ENCODE results near the gene MAP3K5.
A peak's percentile ranks its signal among the peaks of the same experiment; 100 is the strongest.

MAP3K5 gene

GRCh38 chr6:136742125-136742524 is 50.2 kb downstream of the MAP3K5 start:
- no peak for DNase-seq

DNA sequence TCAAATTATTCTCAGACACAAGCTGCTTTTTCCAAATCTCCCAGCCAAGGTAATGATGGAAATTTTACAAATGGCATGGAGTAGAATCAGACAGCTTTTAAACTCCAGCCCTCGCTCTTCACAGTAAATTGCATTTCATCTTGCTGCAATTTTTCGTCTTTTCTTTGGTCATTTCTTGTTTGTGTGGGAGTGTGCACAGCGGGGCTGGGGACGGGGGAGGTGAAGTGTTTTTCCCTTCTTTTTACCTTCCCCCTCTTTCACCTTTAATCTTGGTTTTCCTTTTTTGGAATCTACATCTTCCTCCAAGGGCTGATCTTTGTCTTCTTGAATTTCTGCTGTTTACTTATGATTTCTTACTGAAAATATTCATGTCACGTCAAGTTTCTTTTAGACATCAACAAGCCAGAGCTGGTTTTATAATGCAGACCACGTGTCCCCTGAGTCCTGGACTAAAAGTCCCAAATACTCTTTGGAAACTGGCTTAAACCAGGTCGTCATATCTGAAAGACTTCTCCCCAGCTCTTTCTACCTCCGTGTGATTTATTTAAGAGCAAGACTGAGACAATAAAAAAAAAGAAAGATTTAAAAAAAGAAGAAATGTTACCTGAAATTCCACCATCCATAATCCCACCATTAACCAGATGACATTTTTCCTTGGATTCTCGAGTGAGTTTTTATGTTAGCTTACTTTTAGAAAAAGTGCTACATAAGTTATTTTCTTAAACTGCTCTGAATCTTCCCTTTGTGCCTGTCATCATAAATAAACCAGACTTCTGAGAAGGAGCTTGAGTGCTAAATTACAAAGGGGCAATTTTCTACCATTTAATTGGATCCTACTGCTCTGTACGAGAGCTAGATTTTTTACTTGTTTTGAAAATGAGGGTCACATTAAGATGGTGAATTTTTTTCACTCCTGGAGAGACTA is 52.0 kb downstream of the MAP3K5 start:
- peak in 1 of 3 experiments; percentile 37 for DNase-seq

DNA sequence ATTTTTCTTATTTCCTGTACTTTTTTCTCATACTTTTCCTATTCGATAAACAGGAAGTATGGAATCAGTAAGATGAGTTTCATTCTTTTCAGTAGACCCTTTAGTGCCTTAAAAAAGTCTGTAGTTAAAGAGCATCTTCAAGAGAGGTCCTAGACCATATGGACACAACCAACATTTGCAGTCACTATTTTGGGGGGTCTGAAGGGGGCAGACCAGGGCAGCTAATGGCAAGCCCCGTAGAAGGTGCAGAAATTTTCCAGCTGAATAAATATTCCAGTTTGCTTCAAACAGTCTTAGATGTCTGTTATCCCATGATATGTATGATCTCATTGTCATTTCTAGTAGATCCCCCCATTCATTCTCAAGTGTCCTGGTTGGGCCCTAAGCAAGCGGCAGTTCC is 52.8 kb downstream of the MAP3K5 start:
- DNase-seq = no peak

DNA sequence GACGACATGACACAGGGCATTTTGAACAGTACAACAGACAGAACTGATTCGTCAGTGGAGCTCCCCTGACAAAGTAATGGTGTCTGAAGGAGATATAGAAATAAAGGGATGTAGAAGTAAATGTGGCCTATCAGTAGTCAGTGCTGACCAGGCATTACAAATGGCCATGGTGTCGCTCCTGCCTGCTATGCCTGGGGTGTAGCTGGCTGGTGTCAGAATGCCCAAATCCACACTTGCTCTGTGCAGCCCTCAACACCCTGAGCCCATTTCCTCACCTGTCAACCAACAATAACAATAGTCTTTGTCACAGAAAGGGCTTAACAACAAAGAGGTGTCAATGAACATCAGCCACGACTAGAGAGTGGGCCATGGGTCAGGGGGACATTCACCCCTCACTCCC is 53.2 kb downstream of the MAP3K5 start:
- no peak for DNase-seq

GRCh38 chr6:136738692-136739057 is 53.6 kb downstream of the MAP3K5 start:
- DNase-seq = no peak

DNA sequence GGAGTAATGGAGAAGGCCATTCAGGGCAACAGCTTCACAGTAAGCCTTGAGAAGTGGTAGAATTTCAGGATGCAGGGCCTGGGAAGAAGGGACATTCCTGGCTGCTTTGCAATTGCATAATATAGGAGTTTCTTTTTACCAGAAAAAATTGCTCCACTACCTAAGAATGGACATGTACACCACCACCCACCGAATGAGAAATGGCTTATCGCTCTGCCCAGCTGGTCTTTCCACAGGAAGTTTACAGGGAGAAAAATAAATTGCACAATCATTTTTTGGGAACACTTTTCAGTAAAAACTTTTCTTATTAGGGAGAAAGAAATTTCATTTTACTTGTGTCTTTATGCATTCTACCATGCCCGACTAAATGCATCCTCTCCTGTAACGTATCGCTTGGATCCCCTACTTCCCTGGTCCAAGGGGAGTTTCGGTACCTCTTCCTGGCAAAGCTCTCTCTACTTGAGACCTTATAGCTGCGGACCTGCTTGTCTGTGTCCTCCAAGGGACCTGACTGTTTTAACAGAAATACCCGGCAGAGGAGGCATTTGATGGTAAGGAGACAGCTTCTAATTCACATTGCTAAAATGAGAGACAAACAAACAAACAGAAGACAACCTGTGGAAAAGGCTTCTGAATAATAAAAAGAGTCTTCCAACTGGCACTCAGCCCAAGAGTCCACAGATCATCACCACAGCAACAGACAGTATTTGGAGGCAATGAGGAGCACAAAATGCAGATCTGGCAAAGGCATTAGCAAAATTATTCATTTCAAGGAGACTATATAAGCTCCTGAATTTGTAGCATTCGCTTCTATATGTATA is 54.2 kb downstream of the MAP3K5 start:
- DNase-seq = no peak

- DNase-seq = no peak
These were observed 54.9 kb downstream of the MAP3K5 start for GRCh38 chr6:136737374-136737844.

DNA sequence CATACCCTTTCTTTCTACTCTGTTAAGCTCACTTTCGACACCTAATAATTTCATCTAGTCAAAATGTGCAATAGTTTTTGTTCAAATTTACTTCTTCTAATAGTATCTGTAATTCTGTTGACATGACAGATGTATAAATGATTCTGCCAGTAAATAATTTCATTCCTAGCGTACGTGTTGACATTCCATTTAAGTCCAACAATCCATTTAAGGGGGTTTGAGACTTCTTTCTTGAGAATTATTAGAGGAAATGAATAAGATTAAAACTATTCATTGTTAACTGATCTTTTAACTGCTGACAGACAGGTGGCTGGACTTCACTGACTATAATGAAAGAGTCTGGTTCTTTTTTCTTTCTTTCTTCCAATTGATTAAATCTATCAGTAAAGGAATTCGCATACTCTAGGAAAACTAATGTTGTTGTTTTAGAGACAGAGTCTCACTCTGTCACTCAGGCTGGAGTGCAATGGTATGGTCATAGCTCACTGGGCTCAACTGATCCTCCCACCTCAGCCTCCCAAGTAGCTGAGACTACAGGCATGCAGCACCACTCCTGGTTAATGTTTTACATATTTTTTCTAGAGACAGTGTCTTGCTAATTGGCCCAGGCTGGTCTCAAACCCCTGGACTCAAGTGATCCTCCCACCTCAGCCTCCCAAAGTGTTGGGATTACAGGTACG is 55.9 kb downstream of the MAP3K5 start:
- no peak for DNase-seq

GRCh38 chr6:136734977-136735376 is 57.3 kb downstream of the MAP3K5 start:
- DNase-seq = no peak

DNA sequence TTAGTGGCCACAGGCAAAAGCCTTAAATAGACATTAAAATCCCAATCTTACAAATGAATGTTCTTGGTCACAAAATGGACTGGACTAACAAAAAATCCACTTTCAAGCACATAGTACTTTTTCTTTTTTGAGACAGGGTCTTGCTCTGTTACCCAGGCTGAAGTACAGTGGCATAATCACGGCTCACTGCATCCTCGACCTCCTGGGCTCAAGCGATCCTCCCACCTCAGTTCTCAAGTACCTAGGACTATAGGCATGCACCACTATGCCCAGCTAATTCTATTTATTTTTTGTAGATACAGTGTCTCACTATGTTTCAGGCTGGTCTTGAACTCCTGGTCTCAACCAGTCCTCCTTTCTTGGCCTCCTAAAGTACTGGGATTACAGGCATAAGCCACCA is 59.4 kb downstream of the MAP3K5 start:
- DNase-seq = no peak

- no peak for DNase-seq
These were observed 62.4 kb downstream of the MAP3K5 start for GRCh38 chr6:136729832-136730231.

GRCh38 chr6:136728976-136729515 is 63.2 kb downstream of the MAP3K5 start:
- DNase-seq = no peak

GRCh38 chr6:136728033-136728939 is 64.0 kb downstream of the MAP3K5 start:
- no peak for DNase-seq

DNA sequence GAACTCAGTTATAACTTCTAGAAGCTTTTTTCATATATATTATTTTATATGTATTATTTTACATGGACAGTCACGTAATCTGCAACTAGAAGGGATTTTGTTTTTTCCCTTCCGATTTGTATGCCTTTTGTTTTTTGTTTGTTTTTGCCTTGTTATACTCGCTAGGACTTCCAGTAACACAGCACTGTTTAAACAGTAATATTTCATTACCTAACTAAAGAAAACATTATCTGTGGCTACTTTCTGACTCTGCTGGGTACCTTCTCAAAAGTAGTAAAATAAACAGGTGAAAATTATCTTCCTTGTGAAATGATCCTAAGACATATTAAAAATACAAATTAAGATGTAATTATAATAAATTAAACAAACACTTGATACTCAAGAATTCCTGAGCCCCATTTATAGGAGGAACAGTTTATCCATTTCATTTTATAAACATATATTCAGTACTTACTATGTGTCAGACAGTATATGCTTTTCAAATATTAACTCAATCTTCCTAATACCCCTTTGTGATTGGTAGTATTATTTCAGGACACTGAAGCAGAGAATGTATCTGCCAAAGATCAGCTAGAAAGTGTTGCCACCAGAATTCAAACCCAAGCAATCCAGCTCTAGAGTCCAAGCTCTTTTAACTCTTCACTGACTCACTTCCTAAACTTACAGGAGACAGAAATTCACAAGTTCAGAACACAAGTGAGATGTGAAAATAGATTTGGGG is 65.3 kb downstream of the MAP3K5 start:
- DNase-seq = peak in 1 of 3 experiments; percentile 67

DNA sequence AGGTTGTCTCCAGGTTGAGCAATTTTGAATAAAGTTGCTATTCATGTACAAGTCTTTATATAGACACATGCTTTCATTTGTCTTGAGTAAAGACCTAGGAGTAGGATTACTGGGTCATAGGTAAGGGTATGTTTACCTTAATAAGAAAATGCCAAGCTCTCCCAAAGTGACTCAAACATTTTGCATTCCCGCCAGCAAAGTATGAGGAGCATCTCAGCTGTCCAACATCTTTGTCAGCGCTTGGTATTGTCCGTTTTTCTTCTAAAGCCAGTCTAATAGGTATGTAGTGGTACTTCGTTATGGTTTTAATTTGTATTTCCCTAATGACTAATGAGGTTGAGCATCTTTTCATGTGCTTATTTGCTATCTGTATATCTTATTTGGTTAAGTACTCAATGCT is 67.2 kb downstream of the MAP3K5 start:
- no peak for DNase-seq

GRCh38 chr6:136723780-136724179 is 68.5 kb downstream of the MAP3K5 start:
- no peak for DNase-seq

DNA sequence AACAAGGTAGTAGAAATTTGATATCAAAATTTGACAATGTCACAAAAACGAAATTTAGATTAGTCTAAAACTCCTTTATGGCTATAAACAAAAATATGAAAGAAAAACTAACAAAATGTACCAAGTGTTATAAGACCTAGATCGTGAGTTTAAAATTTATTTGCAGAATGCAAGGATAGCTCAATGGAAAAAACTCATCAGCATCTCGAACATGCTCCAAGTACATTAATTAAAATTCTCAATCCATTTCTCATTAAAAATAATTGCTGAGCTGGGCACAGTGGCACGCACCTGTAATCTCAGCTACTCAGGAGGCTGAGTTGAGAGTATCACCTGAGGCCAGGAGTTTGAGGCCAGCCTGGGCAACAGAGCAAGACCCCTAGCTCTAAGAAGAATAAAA is 70.8 kb downstream of the MAP3K5 start:
- DNase-seq = no peak

DNA sequence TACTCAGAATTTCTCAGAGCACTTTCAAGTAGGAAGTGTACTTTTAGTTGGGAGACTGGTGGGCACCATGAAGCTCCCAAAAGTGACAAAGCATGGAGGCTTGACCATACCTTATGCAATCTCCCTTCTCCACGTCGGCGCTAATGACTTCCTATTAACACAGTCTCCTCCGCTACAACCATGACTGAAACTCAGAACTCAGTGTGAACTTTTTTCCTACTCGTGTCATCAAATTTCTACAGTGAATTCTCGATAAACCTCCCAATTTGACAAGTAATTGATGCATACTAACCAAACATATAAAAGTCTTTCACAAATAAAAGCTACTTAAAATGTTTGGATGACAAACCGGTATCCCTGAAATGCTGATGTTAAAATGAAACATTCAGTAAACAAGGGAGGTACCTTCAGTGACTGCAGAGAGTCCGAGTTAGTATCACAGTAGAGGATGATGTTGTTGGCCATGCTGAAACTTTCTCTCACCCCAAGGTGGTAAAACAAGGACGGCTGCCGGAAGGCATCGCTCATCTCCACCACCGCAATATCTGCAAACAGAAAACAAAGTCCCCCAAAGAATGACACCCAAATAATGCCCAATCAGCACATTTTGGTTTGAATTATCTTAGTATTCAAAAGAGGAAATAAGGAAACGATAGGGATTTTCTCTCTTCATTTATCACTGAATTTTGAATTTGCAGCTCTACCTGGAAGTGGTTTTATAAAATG is 72.1 kb downstream of the MAP3K5 start:
- DNase-seq = no peak

DNA sequence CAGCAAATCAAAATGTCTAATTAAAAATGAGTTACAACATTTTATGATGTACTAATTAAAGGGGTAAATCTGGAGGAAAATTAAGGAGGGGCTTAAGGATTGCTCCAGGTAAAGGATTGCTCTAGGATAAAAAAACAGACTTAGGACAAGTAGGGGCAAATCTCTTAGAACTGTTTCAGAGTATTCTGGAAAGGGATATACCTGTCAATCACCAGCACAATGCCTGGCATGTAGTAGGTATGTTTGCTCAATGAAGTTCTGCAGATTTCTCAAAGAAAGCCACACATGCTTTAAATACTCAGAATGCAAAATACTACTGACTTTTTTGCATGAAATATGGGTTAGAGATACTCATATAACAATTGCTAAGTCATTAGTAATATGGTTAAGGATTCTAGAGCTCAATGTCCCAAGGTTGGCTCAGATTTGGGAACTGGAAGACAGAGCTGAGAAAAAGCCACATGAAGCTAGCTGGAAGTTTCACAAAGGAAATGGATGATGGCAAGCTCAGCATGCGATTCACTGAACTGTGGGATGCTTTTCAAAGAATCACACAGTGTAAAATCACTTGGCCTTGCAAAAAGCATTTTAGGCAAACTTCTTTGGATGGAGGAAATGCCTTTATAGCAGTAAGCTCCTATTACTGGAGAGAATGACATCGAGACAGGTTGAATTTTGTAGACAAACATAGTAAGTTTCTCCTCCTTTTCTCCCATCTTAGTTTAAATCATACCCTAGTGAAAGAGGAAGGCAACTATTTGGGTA is 72.8 kb downstream of the MAP3K5 start:
- no peak for DNase-seq

- no peak for DNase-seq
These were observed 73.8 kb downstream of the MAP3K5 start for GRCh38 chr6:136718476-136718875.
